IPS DF 4.7 (cell line): ENCODE results near the gene THAP11.
"Not testable (repeated sequence)": the region's sequence is repeated elsewhere in the genome, so short reads cannot be mapped to it uniquely, and the experiment has no call there.

Experiments
- DNase-seq: peaks from one replicate; pipeline ENCODE4 v3.0.0-alpha.2; 2013; ENCODE audit warnings: low spot score; ENCODE audit errors: extremely low read depth

THAP11 gene

GRCh38 chr16:67862623-67863583 lies 20.8 kb downstream of the THAP11 start:
- DNase-seq: no peak

- not testable (repeated sequence) for DNase-seq
Observed at GRCh38 chr16:67864044-67864443, 21.9 kb downstream of the THAP11 start.

GRCh38 chr16:67864594-67864993 lies 22.5 kb downstream of the THAP11 start:
- DNase-seq: no peak

GRCh38 chr16:67865318-67865717 lies 23.2 kb downstream of the THAP11 start:
- DNase-seq: no peak

- DNase-seq: no peak
Observed at GRCh38 chr16:67868290-67868689, 26.2 kb downstream of the THAP11 start.

GRCh38 chr16:67869653-67870052 lies 27.5 kb downstream of the THAP11 start:
- DNase-seq: no peak

GRCh38 chr16:67871256-67871655 lies 29.1 kb downstream of the THAP11 start:
- DNase-seq: no peak

GRCh38 chr16:67872131-67872630 lies 30.1 kb downstream of the THAP11 start:
- no peak for DNase-seq

- DNase-seq: no peak
Observed at GRCh38 chr16:67872631-67873434, 30.7 kb downstream of the THAP11 start, which contains the start of gene EDC4. EDC4 (plus strand) TSS chr16:67873052; CDS start chr16:67873262, 210 bp downstream.

- no peak for DNase-seq
Observed at GRCh38 chr16:67873435-67874370, 31.6 kb downstream of the THAP11 start.

GRCh38 chr16:67874372-67874771 lies 32.3 kb downstream of the THAP11 start:
- DNase-seq: no peak

- no peak for DNase-seq
Observed at GRCh38 chr16:67877064-67877463, 34.9 kb downstream of the THAP11 start.

- DNase-seq: no peak
Observed at GRCh38 chr16:67878232-67878631, 36.1 kb downstream of the THAP11 start.

GRCh38 chr16:67878846-67879245 lies 36.7 kb downstream of the THAP11 start:
- no peak for DNase-seq

- DNase-seq: no peak
Observed at GRCh38 chr16:67879462-67879861, 37.3 kb downstream of the THAP11 start.

- no peak for DNase-seq
Observed at GRCh38 chr16:67879936-67880335, 37.8 kb downstream of the THAP11 start.

- no peak for DNase-seq
Observed at GRCh38 chr16:67880584-67880983, 38.5 kb downstream of the THAP11 start.

- DNase-seq: no peak
Observed at GRCh38 chr16:67881621-67882161, 39.6 kb downstream of the THAP11 start.

GRCh38 chr16:67882374-67883145 lies 40.4 kb downstream of the THAP11 start:
- DNase-seq: no peak
